Stimulated activated CD8-positive, alpha-beta memory T cell treated with anti-CD3 and anti-CD28 coated beads, Interleukin-15, amount 100 ng/mL, for 24 hours (primary cell): ENCODE results near the gene MYRF.

Source experiments
- DNase-seq: peaks from one replicate; pipeline ENCODE4 v3.0.0-alpha.2; 2020; ENCODE audit warnings: low read depth

MYRF gene

GRCh38 chr11:61760946-61761345 lies 8.5 kb downstream of the MYRF start:
- DNase-seq, result no peak

GRCh38 chr11:61761440-61762222 lies 9.2 kb downstream of the MYRF start:
- no peak for DNase-seq

GRCh38 chr11:61762223-61762615 lies 9.8 kb downstream of the MYRF start:
- DNase-seq, result no peak

GRCh38 chr11:61762798-61763197 lies 10.4 kb downstream of the MYRF start:
- no peak for DNase-seq

- no peak for DNase-seq
These were observed 11.6 kb downstream of the MYRF start for GRCh38 chr11:61763930-61764605.

- no peak for DNase-seq
These were observed 12.3 kb downstream of the MYRF start for GRCh38 chr11:61764606-61765260.

- DNase-seq, result no peak
These were observed 13.3 kb downstream of the MYRF start for GRCh38 chr11:61765550-61766253.

GRCh38 chr11:61766353-61766841 lies 14.0 kb downstream of the MYRF start:
- no peak for DNase-seq

- DNase-seq, result no peak
These were observed 16.1 kb downstream of the MYRF start for GRCh38 chr11:61768376-61769076.

GRCh38 chr11:61769169-61769920 lies 16.9 kb downstream of the MYRF start:
- DNase-seq, result no peak

GRCh38 chr11:61769946-61770683 lies 17.7 kb downstream of the MYRF start:
- DNase-seq, result no peak

GRCh38 chr11:61771195-61771894 lies 18.9 kb downstream of the MYRF start:
- no peak for DNase-seq

GRCh38 chr11:61771985-61772455 lies 19.6 kb downstream of the MYRF start:
- DNase-seq, result no peak

GRCh38 chr11:61773356-61773755 lies 20.9 kb downstream of the MYRF start:
- no peak for DNase-seq

GRCh38 chr11:61773809-61774208 lies 21.4 kb downstream of the MYRF start:
- no peak for DNase-seq

GRCh38 chr11:61774411-61774810 lies 22.0 kb downstream of the MYRF start:
- no peak for DNase-seq

- no peak for DNase-seq
These were observed 22.7 kb downstream of the MYRF start for GRCh38 chr11:61775106-61775505.

GRCh38 chr11:61775606-61776554 lies 23.4 kb downstream of the MYRF start:
- no peak for DNase-seq
